Measurements from ENCODE around the gene GRM7.

GRM7 gene

DNA sequence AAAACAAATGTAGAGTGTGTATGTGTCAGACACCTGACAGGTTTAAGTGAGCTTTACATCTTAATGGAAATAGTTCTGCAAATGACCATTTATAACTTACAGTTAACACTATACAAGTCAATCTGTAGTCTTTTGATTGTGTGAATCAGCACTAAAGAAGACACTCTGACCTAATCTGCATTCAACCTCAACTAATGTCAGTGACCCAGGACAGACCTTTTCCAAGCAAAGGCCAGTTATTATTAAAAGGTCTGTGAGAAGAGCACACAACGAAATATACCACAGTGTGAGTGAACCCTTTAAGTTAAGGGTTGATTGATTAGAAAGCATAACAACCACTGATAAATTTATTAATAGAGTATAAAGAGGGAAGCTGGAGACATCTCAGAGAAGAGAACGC lies 878.8 kb downstream of the GRM7 start:
- no peaks in the 10 kb centered on the region for H3K79me2 ChIP-seq (ENCODE audit: low read length)
- H3K9ac ChIP-seq (ENCODE audit: low read length) = no peak overlapping the region

DNA sequence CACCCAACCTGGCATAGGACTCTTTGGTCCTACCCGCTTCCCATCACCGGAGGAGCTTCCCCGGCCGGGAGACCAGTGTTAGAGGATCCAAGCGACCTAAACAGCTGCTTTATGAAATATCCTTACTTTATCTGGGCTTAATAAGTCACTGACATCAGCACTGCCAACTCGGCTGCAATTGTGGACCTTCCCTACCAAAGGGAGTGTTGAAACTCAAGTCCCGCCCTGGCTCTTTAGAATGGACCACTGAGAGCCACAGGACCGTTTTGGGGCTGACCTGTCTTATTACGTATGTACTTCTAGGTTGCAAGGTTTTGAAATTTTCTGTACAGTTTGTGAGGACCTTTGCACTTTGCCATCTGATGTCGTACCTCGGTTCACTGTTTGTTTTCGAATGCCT lies 879.5 kb downstream of the GRM7 start:
- H3K4me1 ChIP-seq (ENCODE audit: low read length) = no peaks in the 10 kb centered on the region
- H3K36me3 ChIP-seq (replicated peaks; ENCODE audit: low read depth, low read length) = no peaks in the 10 kb centered on the region
- H4K20me1 ChIP-seq (ENCODE audit: insufficient read depth, low read length) = no peaks in the 10 kb centered on the region
- no peak overlapping the region for H3K27ac ChIP-seq (ENCODE audit: low read length)
- no peak overlapping the region for H3K4me2 ChIP-seq (ENCODE audit: low read length)
- no peaks in the 10 kb centered on the region for H3K79me2 ChIP-seq (ENCODE audit: low read length)
- H3K9ac ChIP-seq (ENCODE audit: low read length) = no peak overlapping the region
- TF ChIP-seq EZH2phosphoT487 (IDR thresholded peaks at IDR 0.05; ENCODE audit: low read depth) = no peak
- TF ChIP-seq, protein P1, sequence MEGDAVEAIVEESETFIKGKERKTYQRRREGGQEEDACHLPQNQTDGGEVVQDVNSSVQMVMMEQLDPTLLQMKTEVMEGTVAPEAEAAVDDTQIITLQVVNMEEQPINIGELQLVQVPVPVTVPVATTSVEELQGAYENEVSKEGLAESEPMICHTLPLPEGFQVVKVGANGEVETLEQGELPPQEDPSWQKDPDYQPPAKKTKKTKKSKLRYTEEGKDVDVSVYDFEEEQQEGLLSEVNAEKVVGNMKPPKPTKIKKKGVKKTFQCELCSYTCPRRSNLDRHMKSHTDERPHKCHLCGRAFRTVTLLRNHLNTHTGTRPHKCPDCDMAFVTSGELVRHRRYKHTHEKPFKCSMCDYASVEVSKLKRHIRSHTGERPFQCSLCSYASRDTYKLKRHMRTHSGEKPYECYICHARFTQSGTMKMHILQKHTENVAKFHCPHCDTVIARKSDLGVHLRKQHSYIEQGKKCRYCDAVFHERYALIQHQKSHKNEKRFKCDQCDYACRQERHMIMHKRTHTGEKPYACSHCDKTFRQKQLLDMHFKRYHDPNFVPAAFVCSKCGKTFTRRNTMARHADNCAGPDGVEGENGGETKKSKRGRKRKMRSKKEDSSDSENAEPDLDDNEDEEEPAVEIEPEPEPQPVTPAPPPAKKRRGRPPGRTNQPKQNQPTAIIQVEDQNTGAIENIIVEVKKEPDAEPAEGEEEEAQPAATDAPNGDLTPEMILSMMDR (IDR thresholded peaks at IDR 0.05; ENCODE audit: low read depth, low read length) = no peak
- no peak overlapping the region for H2AFZ ChIP-seq (ENCODE audit: low read depth, low read length)
- H3K27me3 ChIP-seq (ENCODE audit: low read depth, low read length) = no peaks in the 10 kb centered on the region
- H3K4me3 ChIP-seq (ENCODE audit: low read length) = no peak overlapping the region
- H3K9me3 ChIP-seq (ENCODE audit: insufficient read depth, low read length) = no peaks in the 10 kb centered on the region

More for the DNA sequence above, 878.8 kb downstream of the GRM7 start:
- no peaks in the 10 kb centered on the region for H3K9me3 ChIP-seq (ENCODE audit: insufficient read depth, low read length)
- H4K20me1 ChIP-seq (ENCODE audit: insufficient read depth, low read length) = no peaks in the 10 kb centered on the region
- no peaks in the 10 kb centered on the region for H3K36me3 ChIP-seq (replicated peaks; ENCODE audit: low read depth, low read length)
- H3K27ac ChIP-seq (ENCODE audit: low read length) = no peak overlapping the region
- H3K4me3 ChIP-seq (ENCODE audit: low read length) = no peak overlapping the region
- H3K27me3 ChIP-seq (ENCODE audit: low read depth, low read length) = no peaks in the 10 kb centered on the region
- H3K4me1 ChIP-seq (ENCODE audit: low read length) = no peaks in the 10 kb centered on the region
- no peak overlapping the region for H3K4me2 ChIP-seq (ENCODE audit: low read length)
- TF ChIP-seq EZH2phosphoT487 (IDR thresholded peaks at IDR 0.05; ENCODE audit: low read depth) = no peak
- TF ChIP-seq, protein P1 (IDR thresholded peaks at IDR 0.05; ENCODE audit: low read depth, low read length) = no peak
- H2AFZ ChIP-seq (ENCODE audit: low read depth, low read length) = no peak overlapping the region

DNA sequence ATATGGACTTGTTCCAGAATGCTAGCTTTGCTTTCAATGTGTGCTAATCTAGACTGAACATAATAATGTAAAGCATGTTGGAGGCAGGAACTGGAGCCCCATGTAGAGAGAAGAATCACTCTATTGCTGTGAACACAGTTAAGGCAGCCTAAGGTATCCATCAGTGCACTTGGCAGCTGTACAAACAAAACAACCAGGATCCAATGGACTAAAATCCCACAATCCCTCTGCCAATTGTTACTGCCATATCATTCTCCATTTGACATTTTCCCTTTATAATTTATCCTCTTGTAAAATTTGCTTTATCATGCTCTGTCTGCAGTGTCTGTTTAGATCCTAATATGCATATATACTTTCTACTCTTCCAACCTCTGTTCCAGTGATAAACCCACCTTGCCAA lies 883.9 kb downstream of the GRM7 start:
- Histone ChIP-seq H3K79me2 (ENCODE audit: low read length) (no peaks in the 10 kb centered on the region), H3K36me3 (replicated peaks; ENCODE audit: low read depth, low read length) (no peaks in the 10 kb centered on the region), H2AFZ (ENCODE audit: low read depth, low read length) (no peak overlapping the region), H3K9ac (ENCODE audit: low read length) (no peak overlapping the region), H3K4me2 (ENCODE audit: low read length) (no peak overlapping the region), H3K4me3 (ENCODE audit: low read length) (no peak overlapping the region), H3K4me1 (ENCODE audit: low read length) (no peaks in the 10 kb centered on the region), H3K27ac (ENCODE audit: low read length) (no peak overlapping the region), H3K9me3 (ENCODE audit: insufficient read depth, low read length) (no peaks in the 10 kb centered on the region), H4K20me1 (ENCODE audit: insufficient read depth, low read length) (no peaks in the 10 kb centered on the region), H3K27me3 (ENCODE audit: low read depth, low read length) (no peaks in the 10 kb centered on the region)
- TF ChIP-seq EZH2phosphoT487 (IDR thresholded peaks at IDR 0.05; ENCODE audit: low read depth) = no peak
- TF ChIP-seq, protein P1 (IDR thresholded peaks at IDR 0.05; ENCODE audit: low read depth, low read length) = no peak

DNA sequence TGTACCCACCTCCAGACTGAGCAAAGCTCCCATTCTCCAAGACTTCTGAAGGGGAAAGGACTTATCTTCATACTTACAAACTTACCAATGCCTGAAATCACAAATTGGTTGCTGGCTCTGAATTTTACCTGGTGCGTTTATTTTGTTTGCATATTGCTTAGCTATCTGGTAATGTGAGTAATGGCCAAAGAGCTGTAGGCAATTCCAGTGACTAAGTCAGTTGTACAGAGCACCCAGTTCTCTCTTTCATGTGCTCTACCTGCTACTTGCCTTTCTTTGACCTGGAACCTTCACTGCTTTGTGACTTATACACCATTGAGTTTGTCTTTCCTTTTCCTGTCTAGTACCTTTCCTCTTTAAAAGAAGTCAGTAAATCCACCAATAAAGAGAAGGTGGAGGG lies 884.8 kb downstream of the GRM7 start:
- no peak overlapping the region for H3K4me2 ChIP-seq (ENCODE audit: low read length)
- no peaks in the 10 kb centered on the region for H3K9me3 ChIP-seq (ENCODE audit: insufficient read depth, low read length)
- no peak overlapping the region for H2AFZ ChIP-seq (ENCODE audit: low read depth, low read length)
- H3K4me3 ChIP-seq (ENCODE audit: low read length) = no peak overlapping the region
- H3K79me2 ChIP-seq (ENCODE audit: low read length) = no peaks in the 10 kb centered on the region
- H4K20me1 ChIP-seq (ENCODE audit: insufficient read depth, low read length) = no peaks in the 10 kb centered on the region
- TF ChIP-seq, protein P1 (IDR thresholded peaks at IDR 0.05; ENCODE audit: low read depth, low read length) = no peak
- no peak for TF ChIP-seq EZH2phosphoT487 (IDR thresholded peaks at IDR 0.05; ENCODE audit: low read depth)
- H3K36me3 ChIP-seq (replicated peaks; ENCODE audit: low read depth, low read length) = no peaks in the 10 kb centered on the region
- no peak overlapping the region for H3K9ac ChIP-seq (ENCODE audit: low read length)
- H3K27ac ChIP-seq (ENCODE audit: low read length) = no peak overlapping the region
- no peaks in the 10 kb centered on the region for H3K27me3 ChIP-seq (ENCODE audit: low read depth, low read length)
- H3K4me1 ChIP-seq (ENCODE audit: low read length) = no peaks in the 10 kb centered on the region
